ENCODE results near the gene RGS12. TPM values are rescaled to one million over a fixed set of nuclear protein-coding genes. Genes with fewer than 3 reads are reported as not detected.

RGS12 gene
- total and polyA plus RNA-seq, 2 donors (not counting 1 experiment from before 2014, with no cell fraction given): 3.5 to 13.9 TPM

DNA sequence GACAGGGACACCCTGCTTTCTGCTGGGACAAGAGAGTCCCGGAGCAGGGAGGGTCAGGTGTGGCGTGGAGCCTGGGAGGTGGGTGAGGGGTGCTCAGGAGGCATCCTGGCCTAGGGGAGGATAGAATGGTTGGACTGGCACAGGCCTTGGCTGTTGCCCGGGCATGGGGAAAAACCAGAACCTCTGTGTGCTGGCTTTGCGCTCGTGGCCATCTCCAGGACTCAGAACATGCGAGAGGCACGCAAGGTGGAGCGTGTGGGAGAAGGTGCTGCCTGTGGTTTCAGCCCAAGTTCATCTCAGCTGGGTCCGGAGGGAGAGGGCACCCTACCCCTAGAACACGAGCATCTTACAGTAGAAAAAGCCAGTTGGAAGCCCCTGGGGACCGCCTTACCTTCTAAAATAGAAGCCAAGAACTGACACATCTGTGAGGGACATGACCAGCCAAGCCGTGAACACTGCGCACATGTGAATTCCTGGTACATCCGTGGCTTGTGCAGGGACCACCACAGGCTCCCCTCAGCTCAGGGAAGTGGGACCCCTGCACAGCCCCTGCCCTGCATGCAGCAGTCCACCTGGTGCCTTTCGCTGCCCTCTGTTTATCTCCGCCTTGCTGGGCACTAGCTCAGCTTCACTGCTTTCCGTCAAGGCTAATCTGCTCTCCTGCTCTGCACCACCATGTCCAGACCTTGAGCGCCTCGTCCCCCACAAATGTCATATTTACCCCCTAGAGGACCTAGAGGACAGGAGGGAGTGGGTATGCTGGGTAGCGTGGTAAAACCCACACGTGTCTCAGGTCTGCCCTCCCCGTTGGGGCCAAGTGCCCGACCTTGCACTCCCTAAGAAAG, 30.4 kb upstream of the RGS12 start:
- 83% methylated on average over 21 of the region's 23 CpGs for WGBS (ENCODE audit: insufficient coverage)
- H3K36me3 ChIP-seq (replicated peaks in 1 of 2; ENCODE audit: control extremely low read depth in 1 of 2, control insufficient read depth in 1 of 2, extremely low read depth in 1 of 2, insufficient read depth in 2 of 2, low read length in 1 of 2): no peaks in the 10 kb centered on the region
- H3K27me3 ChIP-seq (replicated peaks in 1 of 4; ENCODE audit: control extremely low read depth in 1 of 4, control insufficient read depth in 3 of 4, insufficient read depth in 4 of 4, low read length in 3 of 4): no peaks in the 10 kb centered on the region
- ATAC-seq (ENCODE audit: low read depth) (no peak), DNase-seq (no peak)
- POLR2A ChIA-PET: no interaction called here
- TF ChIP-seq EZH2 (IDR thresholded peaks at IDR 0.05; ENCODE audit: borderline replicate concordance, insufficient read depth, low read depth, low read length, poor library complexity, severe bottlenecking): no peak
- TF ChIP-seq, protein P1, sequence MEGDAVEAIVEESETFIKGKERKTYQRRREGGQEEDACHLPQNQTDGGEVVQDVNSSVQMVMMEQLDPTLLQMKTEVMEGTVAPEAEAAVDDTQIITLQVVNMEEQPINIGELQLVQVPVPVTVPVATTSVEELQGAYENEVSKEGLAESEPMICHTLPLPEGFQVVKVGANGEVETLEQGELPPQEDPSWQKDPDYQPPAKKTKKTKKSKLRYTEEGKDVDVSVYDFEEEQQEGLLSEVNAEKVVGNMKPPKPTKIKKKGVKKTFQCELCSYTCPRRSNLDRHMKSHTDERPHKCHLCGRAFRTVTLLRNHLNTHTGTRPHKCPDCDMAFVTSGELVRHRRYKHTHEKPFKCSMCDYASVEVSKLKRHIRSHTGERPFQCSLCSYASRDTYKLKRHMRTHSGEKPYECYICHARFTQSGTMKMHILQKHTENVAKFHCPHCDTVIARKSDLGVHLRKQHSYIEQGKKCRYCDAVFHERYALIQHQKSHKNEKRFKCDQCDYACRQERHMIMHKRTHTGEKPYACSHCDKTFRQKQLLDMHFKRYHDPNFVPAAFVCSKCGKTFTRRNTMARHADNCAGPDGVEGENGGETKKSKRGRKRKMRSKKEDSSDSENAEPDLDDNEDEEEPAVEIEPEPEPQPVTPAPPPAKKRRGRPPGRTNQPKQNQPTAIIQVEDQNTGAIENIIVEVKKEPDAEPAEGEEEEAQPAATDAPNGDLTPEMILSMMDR (IDR thresholded peaks at IDR 0.05): no peak
- H3K9me3 ChIP-seq (ENCODE audit: control extremely low read depth in 1 of 3, control insufficient read depth in 2 of 3, insufficient read depth in 1 of 3, low read length in 2 of 3): no peaks in the 10 kb centered on the region
- CTCF ChIA-PET: no interaction called here
- Mint-ChIP-seq H3K27ac (no peak overlapping the region), H3K27me3 (no peaks in the 10 kb centered on the region), H3K4me3 (no peak overlapping the region), H3K4me1 (peaks cover 12% of the 10 kb centered on the region), H3K9me3 (ENCODE audit: insufficient read depth) (no peaks in the 10 kb centered on the region)
- H4K20me1 ChIP-seq (ENCODE audit: control insufficient read depth, insufficient read depth, low read length, poor library complexity, severe bottlenecking): no peaks in the 10 kb centered on the region
- H3K4me2 ChIP-seq (replicated peaks; ENCODE audit: low read depth, low read length, poor library complexity, severe bottlenecking): no peak overlapping the region
- no peak overlapping the region for H3K27ac ChIP-seq (ENCODE audit: low read length in 2 of 2)
- H3K4me3 ChIP-seq (ENCODE audit: control extremely low read depth in 1 of 5, extremely low read depth in 1 of 5, insufficient read depth in 1 of 5, low read depth in 2 of 5, low read length in 4 of 5): no peak overlapping the region
- H3K9ac ChIP-seq (ENCODE audit: low read length): no peak overlapping the region
- no peaks in the 10 kb centered on the region for H3K79me2 ChIP-seq (ENCODE audit: control insufficient read depth, insufficient read depth, low read length)
- H2AFZ ChIP-seq (ENCODE audit: insufficient read depth, low read depth, low read length, poor library complexity, severe bottlenecking): no peak overlapping the region
- peaks cover 6 to 12% of the 10 kb centered on the region in 2 donors for H3K4me1 ChIP-seq (ENCODE audit: control insufficient read depth in 2 of 2, insufficient read depth in 2 of 2, low read length in 2 of 2)
- intact Hi-C loops (cut with micrococcal nuclease): no loop called here

Measured in B cell (primary cell).